H1 (cell line): Measurements from ENCODE around the gene MYL11. TPM values are rescaled to one million over a fixed set of nuclear protein-coding genes. Genes with fewer than 3 reads are reported as not detected.

Experiments
- CTCF ChIA-PET: fragments of 300-600 bp; sonication (Branson Sonifier 250); formaldehyde crosslinking; loops from one replicate; lab custom pipeline; 2021; ENCODE audit not compliant: partially characterized antibody; lab: Charles Lee
- POLR2A ChIA-PET: fragments of 300-600 bp; sonication (Branson Sonifier 250); formaldehyde crosslinking; loops from one replicate; lab custom pipeline; 2021; ENCODE audit warnings: inconsistent platforms; ENCODE audit not compliant: partially characterized antibody; lab: Charles Lee
- DNase-seq, 2 experiments: peaks; one replicate each; pipeline versions ENCODE4 v3.0.0 to v3.0.0-alpha.2; 2010 to 2022; ENCODE audit warnings: low spot score in 2 of 2, low read depth in 1 of 2, mixed read lengths in 1 of 2
- FAIRE-seq: peaks from 2 replicates; lab custom pipeline; 2011; peaks lifted over from hg19 to GRCh38; lab: Jason Lieb, UNC
- H2AFZ ChIP-seq: 2 replicates; pipeline ENCODE4 v1.8.1; 2012; ENCODE audit warnings: low read length, inconsistent platforms
- H2AK5ac ChIP-seq: 2 replicates; pipeline ENCODE4 v1.6.1; 2013; ENCODE audit warnings: low read depth, low read length
- H2BK120ac ChIP-seq: replicated peaks from 2 replicates; pipeline ENCODE3; 2013; ENCODE audit warnings: low read depth, low read length, inconsistent platforms
- H2BK12ac ChIP-seq: 2 replicates; pipeline ENCODE4 v1.6.1; 2013; ENCODE audit warnings: low read depth, low read length
- H2BK15ac ChIP-seq: 2 replicates; pipeline ENCODE4 v1.6.1; 2013; ENCODE audit warnings: low read length
- H2BK20ac ChIP-seq: 2 replicates; pipeline ENCODE4 v1.6.1; 2013; ENCODE audit warnings: low read length
- H2BK5ac ChIP-seq: 2 replicates; pipeline ENCODE4 v1.6.1; 2013; ENCODE audit warnings: low read depth, low read length
- H3K14ac ChIP-seq: 2 replicates; pipeline ENCODE4 v1.6.1; 2013; ENCODE audit warnings: inconsistent platforms; ENCODE audit not compliant: insufficient read length
- H3K18ac ChIP-seq: 2 replicates; pipeline ENCODE4 v1.6.1; 2013; ENCODE audit warnings: low read length; ENCODE audit errors: extremely low read depth
- H3K23ac ChIP-seq: 2 replicates; pipeline ENCODE4 v1.6.1; 2013; ENCODE audit warnings: inconsistent platforms; ENCODE audit not compliant: insufficient read length
- H3K23me2 ChIP-seq: 2 replicates; pipeline ENCODE4 v1.6.1; 2013; ENCODE audit warnings: low read depth, low read length
- H3K27ac ChIP-seq: 2 replicates; pipeline ENCODE4 v1.6.1; 2011; ENCODE audit warnings: low read depth, low read length, inconsistent platforms
- H3K27me3 ChIP-seq, 4 experiments: replicated peaks in 1 of 4; 1 replicate in 1 of 4; 2 replicates in 3 of 4; pipeline versions ENCODE4 v1.6.1 to v1.8.1; 2011 to 2013; ENCODE audit warnings: low read length in 3 of 4, mild to moderate bottlenecking in 3 of 4, inconsistent platforms in 2 of 4, mixed read lengths in 2 of 4, moderate library complexity in 1 of 4; ENCODE audit not compliant: control insufficient read depth in 3 of 4, insufficient read depth in 3 of 4; ENCODE audit errors: extremely low read depth in 1 of 4
- H3K36me3 ChIP-seq, 4 experiments: 2 replicates each; pipeline versions ENCODE4 v1.6.1 to v1.8.1; 2011 to 2013; ENCODE audit warnings: mild to moderate bottlenecking in 4 of 4, low read length in 3 of 4, moderate library complexity in 2 of 4, control low read depth in 1 of 4, inconsistent platforms in 1 of 4; ENCODE audit not compliant: insufficient read depth in 4 of 4, control insufficient read depth in 2 of 4
- H3K4ac ChIP-seq: replicated peaks from 2 replicates; pipeline ENCODE3; 2013; ENCODE audit warnings: low read length, low read depth, mixed read lengths, inconsistent platforms; ENCODE audit not compliant: insufficient read length
- H3K4me1 ChIP-seq, 4 experiments: replicated peaks in 1 of 4; 1 replicate in 1 of 4; 2 replicates in 3 of 4; pipeline versions ENCODE4 v1.6.1 to v1.8.1; 2011 to 2013; ENCODE audit warnings: low read length in 3 of 4, inconsistent platforms in 2 of 4, mixed read lengths in 1 of 4; ENCODE audit not compliant: insufficient read depth in 4 of 4, control insufficient read depth in 3 of 4
- H3K4me2 ChIP-seq, 2 experiments: 2 replicates each; pipeline versions ENCODE4 v1.6.1 to v1.8.1; 2011 to 2013; ENCODE audit warnings: low read depth in 2 of 2, low read length in 2 of 2, control low read depth in 1 of 2, inconsistent platforms in 1 of 2, mild to moderate bottlenecking in 1 of 2; ENCODE audit not compliant: insufficient read depth in 1 of 2
- H3K4me3 ChIP-seq, 4 experiments: fragments of 200-600, 300-600 bp in 1 of 4; sonication (generic), shearing (Covaris generic), sonication (Bioruptor Twin) in 1 of 4; 2 replicates each; pipeline versions ENCODE4 v1.5.1 to v1.8.1; 2011 to 2016; ENCODE audit warnings: low read length in 4 of 4, low read depth in 3 of 4, control low read depth in 2 of 4, inconsistent platforms in 2 of 4, mild to moderate bottlenecking in 2 of 4, mixed read lengths in 1 of 4, moderate library complexity in 1 of 4; ENCODE audit not compliant: insufficient read depth in 2 of 4; ENCODE audit errors: extremely low read depth in 1 of 4
- H3K56ac ChIP-seq: replicated peaks from 2 replicates; pipeline ENCODE3; 2013; ENCODE audit warnings: low read depth, mild to moderate bottlenecking, mixed read lengths, low read length, inconsistent platforms; ENCODE audit not compliant: insufficient read length
- H3K79me1 ChIP-seq: 2 replicates; pipeline ENCODE4 v1.6.1; 2013; ENCODE audit warnings: low read depth, low read length, control low read depth
- H3K79me2 ChIP-seq, 2 experiments: 2 replicates each; pipeline versions ENCODE4 v1.6.1 to v1.8.1; 2012 to 2013; ENCODE audit warnings: low read length in 2 of 2, mild to moderate bottlenecking in 2 of 2, inconsistent platforms in 1 of 2; ENCODE audit not compliant: insufficient read depth in 2 of 2, control insufficient read depth in 1 of 2
- H3K9ac ChIP-seq, 4 experiments: replicated peaks in 1 of 4; 1 replicate in 1 of 4; 2 replicates in 3 of 4; pipeline versions ENCODE4 v1.6.1 to v1.8.1; 2011 to 2013; ENCODE audit warnings: low read depth in 3 of 4, low read length in 3 of 4, control low read depth in 2 of 4, mild to moderate bottlenecking in 2 of 4, moderate library complexity in 2 of 4, inconsistent platforms in 1 of 4; ENCODE audit errors: extremely low read depth in 1 of 4
- H3K9me3 ChIP-seq, 2 experiments: 2 replicates each; pipeline versions ENCODE4 v1.6.1 to v1.8.1; 2012 to 2013; ENCODE audit warnings: mild to moderate bottlenecking in 2 of 2, moderate library complexity in 2 of 2, control low read depth in 1 of 2, inconsistent platforms in 1 of 2, low read depth in 1 of 2, low read length in 1 of 2, mixed read lengths in 1 of 2; ENCODE audit not compliant: insufficient read depth in 2 of 2
- H4K20me1 ChIP-seq, 2 experiments: replicated peaks in 1 of 2; 2 replicates each; pipeline versions ENCODE3 to v1.8.1; 2011 to 2013; ENCODE audit warnings: inconsistent platforms in 2 of 2, low read length in 2 of 2, mild to moderate bottlenecking in 1 of 2; ENCODE audit not compliant: insufficient read depth in 2 of 2, control insufficient read depth in 1 of 2
- H4K5ac ChIP-seq: 2 replicates; pipeline ENCODE4 v1.6.1; 2013; ENCODE audit warnings: low read length, low read depth, mixed read lengths, inconsistent platforms; ENCODE audit not compliant: insufficient read length
- H4K8ac ChIP-seq: 2 replicates; pipeline ENCODE4 v1.8.0; 2013; ENCODE audit warnings: mild to moderate bottlenecking, moderate library complexity, low read length, inconsistent platforms; ENCODE audit not compliant: insufficient read depth; ENCODE audit errors: extremely low read depth
- H4K91ac ChIP-seq: replicated peaks from 2 replicates; pipeline ENCODE3; 2013; ENCODE audit warnings: low read length, mixed read lengths, inconsistent platforms; ENCODE audit not compliant: insufficient read length
- ASH2L ChIP-seq: fragments of 200-600, 300-600 bp; sonication (generic); IDR thresholded peaks from one replicate; pipeline ENCODE4 v1.7.1; 2017; ENCODE audit warnings: low read length
- YY1 ChIP-seq: IDR thresholded peaks from 2 replicates; pipeline ENCODE4 v1.6.1; 2011; ENCODE audit warnings: low read depth, mild to moderate bottlenecking, low read length
- WGBS, 2 experiments: shearing (Covaris generic) in 1 of 2; methylation state at CpG; one replicate each; pipeline versions ENCODE4 v1.1.6 to v1.1.7; 2013 to 2015; ENCODE audit warnings: low lambda C conversion rate in 2 of 2, mixed read lengths in 2 of 2, inconsistent platforms in 1 of 2, low coverage in 1 of 2, missing lambda C conversion rate in 1 of 2; ENCODE audit not compliant: insufficient replicate concordance in 2 of 2, insufficient coverage in 1 of 2, insufficient read length in 1 of 2; ENCODE audit errors: extremely low coverage in 1 of 2, missing lambda C conversion rate in 1 of 2; 5-methylcytosine and 5-hydroxymethylcytosine counted together
- polyA plus RNA-seq, 7 experiments: library from polyadenylated mRNA; depleted of rRNA in 3 of 7; stranded (reverse) in 5 of 7; unstranded in 2 of 7; fragments of >200 nt in 5 of 7; fragments of 200-250 nt in 2 of 7; gene quantifications; 1 replicate in 5 of 7; 2 replicates in 1 of 7; 4 replicates in 1 of 7; pipeline versions ENCODE4 v1.2.1 to v1.2.3, GENCODE V29; 2011 to 2013; ENCODE audit warnings: missing spikeins in 2 of 7, mixed read lengths in 2 of 7
- total RNA-seq: library from RNA; stranded (reverse); fragmentation: NEBNext Ultra II Directional; extraction: Animal tissue kit (Norgen Biotek cat#: 25700); gene quantifications from 2 replicates; pipeline ENCODE4 v1.2.1, GENCODE V29; 2021

MYL11 gene
- total and polyA plus RNA-seq, 2 of the 8 experiments (the other 6 are each of a cell fraction or from before 2014, with no cell fraction given), result 1.2 to 1.4 TPM

DNA sequence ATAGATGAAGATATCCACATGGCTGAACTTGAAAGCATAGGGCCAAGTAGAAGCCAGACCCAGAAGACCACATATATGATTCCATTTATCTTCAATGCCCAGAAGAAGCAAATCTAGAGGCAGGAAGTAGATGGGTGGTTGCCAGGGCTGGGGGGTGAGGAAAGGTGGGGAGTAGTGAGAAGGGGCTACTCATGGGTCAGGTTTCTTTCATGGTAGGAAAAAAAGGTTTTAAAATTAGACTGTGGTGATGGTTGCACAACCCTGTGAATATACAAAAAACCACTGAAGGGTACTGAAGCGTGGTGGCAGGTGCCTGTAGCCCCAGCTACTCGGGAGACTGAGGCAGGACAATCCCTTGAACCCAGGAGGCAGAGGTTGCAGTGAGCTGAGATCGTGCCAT lies 24.9 kb upstream of the MYL11 start:
- DNase-seq (no peak), FAIRE-seq (no peak)
- 93% methylated on average over 2 of the region's 3 CpGs; no CpG with 5 or more reads in 1 of the 2 experiments for WGBS, 2 experiments
- H4K20me1 ChIP-seq, result peaks cover 0 to 3% of the 10 kb centered on the region in 2 experiments
- peaks cover 3% of the 10 kb centered on the region; the same call in 1 of the 2 replicates for H3K23me2 ChIP-seq
- H4K8ac ChIP-seq, result no peak overlapping the region
- H3K27me3 ChIP-seq, result no peaks in the 10 kb centered on the region
- no peaks in the 10 kb centered on the region for H3K9me3 ChIP-seq
- ChIA-PET CTCF (no interaction called here), POLR2A (interaction anchor here (0.7 to 1.1 kb wide), 2 partner anchors 8 to 33 kb away, joined by 3 to 4 read pairs; partner anchors contain the start of gene SEPTIN1)
- H3K4me1 ChIP-seq, result peaks cover 0 to 6% (median 2%) of the 10 kb centered on the region in 4 experiments; a peak in 4 of 7 replicates
- H4K5ac ChIP-seq, result no peak overlapping the region
- no peak overlapping the region for H3K27ac ChIP-seq
- H3K79me2 ChIP-seq, result peaks cover 0 to 12% of the 10 kb centered on the region in 2 experiments; a peak in 2 of 4 replicates
- no peak overlapping the region for H2BK20ac ChIP-seq
- no peak overlapping the region for H2BK5ac ChIP-seq
- H2BK15ac ChIP-seq, result no peak overlapping the region
- no peak overlapping the region for H2BK120ac ChIP-seq
- H3K36me3 ChIP-seq, result peaks cover 11 to 37% (median 30%) of the 10 kb centered on the region in 4 experiments
- H2BK12ac ChIP-seq, result no peak overlapping the region
- H3K79me1 ChIP-seq, result no peaks in the 10 kb centered on the region; the same call in 1 of the 2 replicates
- no peak overlapping the region for H3K4me3 ChIP-seq
- no peak overlapping the region for H3K14ac ChIP-seq
- no peak overlapping the region for H3K4ac ChIP-seq
- H3K18ac ChIP-seq, result no peak overlapping the region
- no peak overlapping the region for H2AFZ ChIP-seq
- H3K4me2 ChIP-seq, result no peak overlapping the region
- H3K23ac ChIP-seq, result no peak overlapping the region
- no peak overlapping the region for H3K9ac ChIP-seq
- H3K56ac ChIP-seq, result no peak overlapping the region
- no peak overlapping the region for H2AK5ac ChIP-seq
- no peak overlapping the region for H4K91ac ChIP-seq
- no peak for TF ChIP-seq ASH2L
- TF ChIP-seq YY1, result no peak
